B cell (primary cell): ENCODE measurements around the gene FAM184B. TPM values are rescaled to one million over a fixed set of nuclear protein-coding genes. Genes with fewer than 3 reads are reported as not detected.

Experiments used
- ATAC-seq: fragments of 200-7000 bp; cut with Tn5 transposase; one replicate; pipeline ENCODE4 v1.10.0; 2021; ENCODE audit warnings: low read depth, mild to moderate bottlenecking, moderate number of reproducible peaks, moderate library complexity
- CTCF ChIA-PET: fragments of 350-600 bp; sonication (Branson Sonifier 250); formaldehyde crosslinking; loops from one replicate; lab custom pipeline; 2021; ENCODE audit warnings: antibody characterized with exemption, inconsistent platforms; lab: Charles Lee
- POLR2A ChIA-PET: fragments of 350-600 bp; sonication (Branson Sonifier 250); formaldehyde crosslinking; loops from one replicate; lab custom pipeline; 2021; ENCODE audit warnings: antibody characterized with exemption; lab: Charles Lee
- DNase-seq: peaks from one replicate; pipeline ENCODE4 v3.0.0; 2013
- H2AFZ ChIP-seq: 2 replicates; pipeline ENCODE4 v1.6.1; 2012; ENCODE audit warnings: mild to moderate bottlenecking, low read depth, low read length; ENCODE audit not compliant: insufficient read depth, poor library complexity, severe bottlenecking
- H3K27ac ChIP-seq, 2 donors: 1 replicate in 1 of 2; 2 replicates in 1 of 2; pipeline ENCODE4 v1.5.1; 2012 to 2013; ENCODE audit warnings: low read length in 2 of 2, mild to moderate bottlenecking in 2 of 2, moderate library complexity in 1 of 2
- H3K27me3 ChIP-seq, 4 experiments: fragments of 200-600 bp in 1 of 4; sonication (generic) in 1 of 4; replicated peaks in 1 of 4; 1 replicate in 2 of 4; 2 replicates in 2 of 4; pipeline versions ENCODE4 v1.6.1 to v1.7.0; 2013 to 2016; ENCODE audit warnings: low read length in 3 of 4, mild to moderate bottlenecking in 2 of 4, mixed read lengths in 1 of 4, moderate library complexity in 1 of 4; ENCODE audit not compliant: insufficient read depth in 4 of 4, control insufficient read depth in 3 of 4; ENCODE audit errors: control extremely low read depth in 1 of 4
- H3K36me3 ChIP-seq, 2 experiments: replicated peaks in 1 of 2; 1 replicate in 1 of 2; 2 replicates in 1 of 2; pipeline versions ENCODE4 v1.6.1 to v1.7.1; 2013; ENCODE audit warnings: low read length in 1 of 2; ENCODE audit not compliant: insufficient read depth in 2 of 2, control insufficient read depth in 1 of 2; ENCODE audit errors: control extremely low read depth in 1 of 2, extremely low read depth in 1 of 2
- H3K4me1 ChIP-seq, 2 donors: fragments of 200-600 bp in 1 of 2; sonication (generic) in 1 of 2; 1 replicate in 1 of 2; 2 replicates in 1 of 2; pipeline versions ENCODE4 v1.5.1 to v1.6.1; 2013 to 2017; ENCODE audit warnings: low read length in 2 of 2; ENCODE audit not compliant: control insufficient read depth in 2 of 2, insufficient read depth in 2 of 2
- H3K4me2 ChIP-seq: replicated peaks from 2 replicates; pipeline ENCODE3; 2012; ENCODE audit warnings: mild to moderate bottlenecking, low read depth, low read length; ENCODE audit not compliant: poor library complexity, severe bottlenecking
- H3K4me3 ChIP-seq, 5 experiments: fragments of 200-600 bp in 1 of 5; sonication (generic) in 1 of 5; 1 replicate in 3 of 5; 2 replicates in 2 of 5; pipeline versions ENCODE4 v1.5.1 to v1.7.0; 2011 to 2016; ENCODE audit warnings: low read length in 4 of 5, mild to moderate bottlenecking in 4 of 5, low read depth in 2 of 5, control low read depth in 1 of 5, moderate library complexity in 1 of 5; ENCODE audit not compliant: insufficient read depth in 1 of 5; ENCODE audit errors: control extremely low read depth in 1 of 5, extremely low read depth in 1 of 5
- H3K79me2 ChIP-seq: fragments of 200-600 bp; sonication (generic); one replicate; pipeline ENCODE4 v1.6.0; 2016; ENCODE audit warnings: low read length; ENCODE audit not compliant: control insufficient read depth, insufficient read depth
- H3K9ac ChIP-seq: fragments of 200-600 bp; sonication (generic); 2 replicates; pipeline ENCODE4 v1.6.1; 2017; ENCODE audit warnings: mild to moderate bottlenecking, low read length, moderate library complexity
- H3K9me3 ChIP-seq, 3 donors: one replicate each; pipeline versions ENCODE4 v1.6.1 to v1.7.1; 2013; ENCODE audit warnings: low read length in 2 of 3; ENCODE audit not compliant: control insufficient read depth in 2 of 3, insufficient read depth in 1 of 3; ENCODE audit errors: control extremely low read depth in 1 of 3
- H4K20me1 ChIP-seq: 2 replicates; pipeline ENCODE4 v1.6.0; 2012; ENCODE audit warnings: mild to moderate bottlenecking, low read length; ENCODE audit not compliant: insufficient read depth, control insufficient read depth, poor library complexity, severe bottlenecking
- H3K27ac Mint-ChIP-seq: one replicate; pipeline ENCODE4 v1.8.0; 2021; ENCODE audit warnings: mixed read lengths
- H3K27me3 Mint-ChIP-seq: one replicate; pipeline ENCODE4 v1.8.0; 2021; ENCODE audit warnings: mixed read lengths
- H3K4me1 Mint-ChIP-seq: one replicate; pipeline ENCODE4 v1.8.0; 2021; ENCODE audit warnings: mixed read lengths
- H3K4me3 Mint-ChIP-seq: one replicate; pipeline ENCODE4 v1.8.0; 2021; ENCODE audit warnings: mixed read lengths
- H3K9me3 Mint-ChIP-seq: one replicate; pipeline ENCODE4 v1.8.0; 2022; ENCODE audit warnings: mixed read lengths; ENCODE audit not compliant: insufficient read depth
- CTCF ChIP-seq: fragments of 200-600 bp; IDR thresholded peaks from one replicate; pipeline ENCODE4 v1.8.0; 2022; ENCODE audit warnings: antibody characterized with exemption, mild to moderate bottlenecking
- EZH2 ChIP-seq: IDR thresholded peaks from 2 replicates; pipeline ENCODE4 v1.6.1; 2012; ENCODE audit warnings: borderline replicate concordance, low read depth, mild to moderate bottlenecking, moderate library complexity, low read length; ENCODE audit not compliant: insufficient read depth, poor library complexity, severe bottlenecking
- WGBS: methylation state at CpG from one replicate; pipeline ENCODE4 v1.1.5; 2013; ENCODE audit warnings: missing lambda C conversion rate; ENCODE audit not compliant: insufficient coverage; 5-methylcytosine and 5-hydroxymethylcytosine counted together
- intact Hi-C: fragments of 100-400 bp; cut with micrococcal nuclease; formaldehyde crosslinking; loops from one replicate; pipeline ENCODE4 v1.10.0; 2022
- polyA plus RNA-seq: library from polyadenylated mRNA; depleted of rRNA; stranded (reverse); fragments of >200 nt; gene quantifications from 2 replicates; pipeline ENCODE4 v1.2.3, GENCODE V29; 2012
- total RNA-seq, 2 donors: library from RNA; stranded (reverse); fragments of 120-200 nt in 1 of 2; gene quantifications; 1 replicate in 1 of 2; 2 replicates in 1 of 2; pipeline versions ENCODE4 v1.2.3 to v1.2.4, GENCODE V29; 2013 to 2022

Gene FAM184B
- total and polyA plus RNA-seq, 2 donors (not counting 1 experiment from before 2014, with no cell fraction given) = not detected

DNA sequence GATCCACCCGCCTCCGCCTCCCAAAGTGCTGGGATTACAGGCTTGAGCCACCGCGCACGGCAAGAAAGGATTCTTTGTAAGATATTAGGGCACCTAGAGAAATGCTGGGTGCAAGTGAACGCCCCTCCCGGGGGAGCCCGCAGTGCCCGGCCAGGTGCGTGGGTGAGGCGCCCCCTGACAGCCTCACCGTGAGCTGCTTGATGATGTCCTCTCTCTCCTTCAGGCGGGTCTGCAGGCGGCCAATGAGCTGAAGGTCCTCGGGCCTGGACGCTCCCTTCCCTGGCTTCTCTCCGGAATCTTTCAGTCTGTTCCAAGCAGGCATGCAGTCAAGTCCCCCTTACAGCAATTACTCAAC, 145.1 kb downstream of the FAM184B start:
- peaks cover 0 to 3% of the 10 kb centered on the region in 2 donors for H3K4me1 ChIP-seq
- H3K9ac ChIP-seq = no peak overlapping the region
- H3K4me1 Mint-ChIP-seq = peaks cover 3% of the 10 kb centered on the region
- H3K27me3 Mint-ChIP-seq = no peaks in the 10 kb centered on the region
- H3K4me3 ChIP-seq = no peak overlapping the region
- no peak overlapping the region for H3K4me2 ChIP-seq
- ChIA-PET POLR2A (no interaction called here), CTCF (interaction anchor here (0.5 to 7.6 kb wide), 12 partner anchors 9 to 959 kb away, joined by 3 to 132 read pairs (median 3); no protein-coding TSS in a partner anchor)
- no peak overlapping the region for H3K27ac Mint-ChIP-seq
- ATAC-seq (peak; percentile 13), DNase-seq (no peak)
- H3K9me3 Mint-ChIP-seq = no peaks in the 10 kb centered on the region
- peaks cover 18% of the 10 kb centered on the region for H4K20me1 ChIP-seq
- H2AFZ ChIP-seq = no peak overlapping the region
- no peaks in the 10 kb centered on the region for H3K9me3 ChIP-seq
- H3K79me2 ChIP-seq = no peaks in the 10 kb centered on the region
- no peaks in the 10 kb centered on the region for H3K27me3 ChIP-seq
- intact Hi-C loops = loop anchor here (1.0 to 2.0 kb wide), 2 partner anchors 22 to 956 kb away; partner anchors contain the start of gene MED28
- 94% methylated on average over 16 of the region's 17 CpGs for WGBS
- peaks cover 6 to 30% of the 10 kb centered on the region in 2 experiments for H3K36me3 ChIP-seq
- no peak overlapping the region for H3K4me3 Mint-ChIP-seq
- TF ChIP-seq CTCF = no peak
- H3K27ac ChIP-seq = no peak overlapping the region

DNA sequence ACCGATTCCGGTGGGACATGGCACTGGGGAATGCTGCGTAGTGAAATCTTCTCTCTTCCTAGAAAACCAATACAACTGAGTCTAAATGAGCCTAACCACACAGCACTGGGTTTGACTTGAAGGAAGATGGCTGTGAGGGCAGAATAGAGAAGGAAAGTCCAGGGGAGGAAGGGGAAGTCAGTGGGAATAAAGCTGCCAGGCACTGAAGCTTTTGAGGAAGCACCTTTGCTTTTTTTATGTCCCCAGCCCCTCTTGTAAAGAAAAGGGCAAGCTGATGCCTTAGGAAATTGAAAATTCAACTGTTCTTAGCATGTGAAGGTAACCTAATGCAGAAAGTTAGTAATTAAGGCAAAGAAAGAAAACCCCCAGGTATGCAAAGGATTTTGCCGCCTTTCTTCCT, 146.4 kb downstream of the FAM184B start:
- no peak for ATAC-seq
- peaks cover 0 to 3% of the 10 kb centered on the region in 2 donors for H3K4me1 ChIP-seq
- H3K79me2 ChIP-seq = no peaks in the 10 kb centered on the region
- H3K27me3 ChIP-seq = no peaks in the 10 kb centered on the region
- no peaks in the 10 kb centered on the region for H3K27me3 Mint-ChIP-seq
- no peaks in the 10 kb centered on the region for H3K9me3 Mint-ChIP-seq
- H3K4me3 ChIP-seq = no peak overlapping the region
- H3K9me3 ChIP-seq = no peaks in the 10 kb centered on the region
- H3K4me2 ChIP-seq = no peak overlapping the region
- peaks cover 3% of the 10 kb centered on the region for H3K4me1 Mint-ChIP-seq
- DNase-seq = no peak
- no peak overlapping the region for H3K27ac Mint-ChIP-seq
- H2AFZ ChIP-seq = no peak overlapping the region
- intact Hi-C loops = no loop called here
- H3K9ac ChIP-seq = no peak overlapping the region
- ChIA-PET POLR2A (no interaction called here), CTCF (interaction anchor here (0.9 to 7.6 kb wide), 2 partner anchors 56 to 87 kb away, joined by 3 to 132 read pairs; no protein-coding TSS in a partner anchor)
- peaks cover 8 to 41% of the 10 kb centered on the region in 2 experiments for H3K36me3 ChIP-seq
- H4K20me1 ChIP-seq = peaks cover 25% of the 10 kb centered on the region
- no peak overlapping the region for H3K4me3 Mint-ChIP-seq
- no CpG with 5 or more reads among the region's 4 CpGs for WGBS
- no peak overlapping the region for H3K27ac ChIP-seq
- TF ChIP-seq CTCF (no peak), EZH2 (no peak)
